ENCODE data around the gene TMEM88.

GRCh38 chr17:7852262-7852670 is 2.6 kb upstream of the TMEM88 start:
- TF ChIP-seq RAD21 (IDR thresholded peaks at IDR 0.05; ENCODE audit: low read length) (no peak), CTCF (conservative IDR thresholded peaks at IDR 0.05; ENCODE audit: low read depth, low read length) (no peak), POLR2A (IDR thresholded peaks at IDR 0.05; ENCODE audit: low read depth, low read length) (no peak)

All from IMR-90 (cell line).